ENCODE results near the gene NDST1. TPM values are rescaled to one million over a fixed set of nuclear protein-coding genes. Genes with fewer than 3 reads are reported as not detected.

NDST1 gene
- polyA plus RNA-seq, 1 donor from 2014 or later: 3.1 TPM

- Mint-ChIP-seq H3K4me3 (peak overlapping the region in 1 of 4 donors; percentile 67), H3K27me3 (no peaks in the 10 kb centered on the region), H3K36me3 (peaks cover 8% of the 10 kb centered on the region), H3K4me1 (no peaks in the 10 kb centered on the region), H3K9me3 (no peaks in the 10 kb centered on the region), H3K27ac (no peak overlapping the region)
These were observed 42.4 kb downstream of the NDST1 start for GRCh38 chr5:150550286-150550685.

GRCh38 chr5:150551066-150551465 lies 43.1 kb downstream of the NDST1 start:
- no peaks in the 10 kb centered on the region for H3K27me3 Mint-ChIP-seq
- no peaks in the 10 kb centered on the region for H3K4me1 Mint-ChIP-seq
- H3K36me3 Mint-ChIP-seq: peaks cover 6% of the 10 kb centered on the region
- no peak overlapping the region for H3K27ac Mint-ChIP-seq
- no peak overlapping the region for H3K4me3 Mint-ChIP-seq
- no peaks in the 10 kb centered on the region for H3K9me3 Mint-ChIP-seq

DNA sequence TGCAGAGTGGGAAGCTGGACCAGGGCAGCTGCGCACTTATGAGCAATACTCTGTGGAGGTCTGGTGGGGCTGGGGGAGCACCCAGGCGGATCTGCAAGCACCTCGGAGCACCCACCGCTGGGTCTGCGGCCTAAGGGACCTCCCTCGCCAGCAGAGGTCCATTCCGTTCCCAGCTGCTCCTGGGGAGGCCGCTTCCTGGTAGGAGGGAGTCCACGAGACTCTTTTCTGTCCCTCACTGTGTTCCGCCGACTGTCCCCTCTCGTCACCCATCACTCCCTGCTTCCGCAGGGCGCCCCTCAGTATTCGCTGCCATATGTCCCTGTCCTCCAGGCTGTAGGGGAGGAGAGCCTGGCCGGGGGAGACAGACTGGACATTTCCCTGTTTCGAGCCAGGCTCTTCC lies 45.5 kb downstream of the NDST1 start:
- Mint-ChIP-seq H3K4me3 (no peak overlapping the region), H3K27ac (no peak overlapping the region), H3K9me3 (no peaks in the 10 kb centered on the region), H3K4me1 (peaks cover 0 to 2% (median 1%) of the 10 kb centered on the region in 3 donors), H3K36me3 (peaks cover 6% of the 10 kb centered on the region), H3K27me3 (no peaks in the 10 kb centered on the region)

- Mint-ChIP-seq H3K27ac (no peak overlapping the region), H3K9me3 (no peaks in the 10 kb centered on the region), H3K27me3 (no peaks in the 10 kb centered on the region), H3K36me3 (peaks cover 6% of the 10 kb centered on the region), H3K4me1 (peaks cover 0 to 2% (median 1%) of the 10 kb centered on the region in 3 donors), H3K4me3 (no peak overlapping the region)
These were observed 46.0 kb downstream of the NDST1 start for GRCh38 chr5:150553911-150554310.

DNA sequence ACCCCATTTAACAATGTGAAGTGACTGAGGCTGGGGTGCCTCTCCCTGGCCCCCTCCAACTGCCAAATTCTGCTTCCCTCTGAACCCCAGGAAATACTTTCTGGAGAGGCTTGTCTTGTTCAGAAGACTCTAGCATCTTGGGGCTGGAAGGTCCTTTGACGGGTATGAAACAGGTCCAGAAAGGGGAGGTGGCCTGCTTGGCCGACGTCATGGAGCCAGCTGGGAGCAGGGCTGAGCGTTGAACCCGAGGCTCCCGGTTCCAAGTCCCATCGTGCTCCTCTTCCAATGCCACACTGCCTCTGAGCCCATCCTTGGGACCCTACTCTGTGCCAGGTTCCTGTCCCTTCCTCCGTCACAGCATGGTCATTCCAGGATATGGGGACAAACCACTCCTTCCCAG lies 46.9 kb downstream of the NDST1 start:
- H3K4me3 Mint-ChIP-seq: no peak overlapping the region
- peaks cover 3% of the 10 kb centered on the region for H3K36me3 Mint-ChIP-seq
- H3K27me3 Mint-ChIP-seq: no peaks in the 10 kb centered on the region
- H3K9me3 Mint-ChIP-seq: no peaks in the 10 kb centered on the region
- no peak overlapping the region for H3K27ac Mint-ChIP-seq
- peaks cover 0 to 2% (median 1%) of the 10 kb centered on the region in 3 donors for H3K4me1 Mint-ChIP-seq

DNA sequence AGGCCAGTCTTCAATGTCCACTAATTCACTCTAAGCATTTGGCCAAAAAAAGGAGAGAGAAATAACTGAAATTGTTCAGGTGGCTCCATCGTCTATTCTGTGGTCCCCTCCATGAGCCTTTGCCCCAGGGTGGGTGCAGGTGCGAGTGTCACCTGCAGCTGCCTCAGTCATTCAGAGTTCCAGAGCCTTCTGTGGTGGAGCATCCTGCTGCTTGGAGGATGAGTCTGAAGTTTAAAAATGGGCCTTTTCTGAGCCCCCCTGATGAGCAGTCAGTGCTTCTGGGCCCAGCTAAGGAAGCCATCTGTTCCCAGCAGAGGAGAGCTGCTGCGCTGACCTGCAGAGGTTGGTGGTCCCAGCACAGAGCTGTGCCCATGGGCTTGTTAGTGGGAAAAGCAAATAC lies 48.2 kb downstream of the NDST1 start:
- peaks cover 0 to 4% (median 1%) of the 10 kb centered on the region in 3 donors for H3K4me1 Mint-ChIP-seq
- peaks cover 3% of the 10 kb centered on the region for H3K36me3 Mint-ChIP-seq
- no peaks in the 10 kb centered on the region for H3K27me3 Mint-ChIP-seq
- H3K4me3 Mint-ChIP-seq: no peak overlapping the region
- no peaks in the 10 kb centered on the region for H3K9me3 Mint-ChIP-seq
- no peak overlapping the region for H3K27ac Mint-ChIP-seq

GRCh38 chr5:150556859-150557508 lies 49.1 kb downstream of the NDST1 start:
- no peak overlapping the region for H3K4me3 Mint-ChIP-seq
- H3K36me3 Mint-ChIP-seq: peaks cover 1% of the 10 kb centered on the region
- no peak overlapping the region for H3K27ac Mint-ChIP-seq
- H3K4me1 Mint-ChIP-seq: peaks cover 0 to 4% (median 1%) of the 10 kb centered on the region in 3 donors
- H3K9me3 Mint-ChIP-seq: no peaks in the 10 kb centered on the region
- H3K27me3 Mint-ChIP-seq: no peaks in the 10 kb centered on the region

- Mint-ChIP-seq H3K36me3 (no peaks in the 10 kb centered on the region), H3K27me3 (no peaks in the 10 kb centered on the region), H3K9me3 (no peaks in the 10 kb centered on the region), H3K4me3 (no peak overlapping the region), H3K4me1 (peaks cover 0 to 4% (median 1%) of the 10 kb centered on the region in 3 donors), H3K27ac (no peak overlapping the region)
These were observed 49.6 kb downstream of the NDST1 start for GRCh38 chr5:150557509-150557872.

DNA sequence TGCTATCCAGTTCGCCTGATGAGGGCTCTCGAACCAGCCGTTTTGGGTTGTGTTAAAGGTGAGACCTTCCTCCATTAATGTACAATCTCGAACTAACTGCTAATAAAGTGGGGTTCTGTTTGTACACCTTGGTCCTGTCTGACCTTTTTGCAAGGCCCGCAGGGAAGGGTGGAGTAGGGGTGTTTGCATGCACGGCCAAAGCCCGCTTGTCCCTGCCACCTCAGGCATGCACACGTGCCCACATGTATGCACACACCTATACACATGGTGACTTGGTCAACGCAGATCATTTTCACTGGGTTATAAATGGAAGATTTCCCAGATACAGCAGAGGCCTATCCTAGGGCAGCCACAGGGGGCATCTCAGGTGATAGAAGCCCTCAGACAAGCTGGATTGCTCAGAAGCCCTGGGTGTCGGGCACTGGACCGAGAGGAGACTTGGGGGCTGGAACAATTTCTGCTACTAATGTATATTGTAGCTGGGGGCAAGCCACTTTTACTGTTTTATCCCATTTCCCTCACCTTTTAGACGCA lies 50.2 kb downstream of the NDST1 start:
- Mint-ChIP-seq H3K4me1 (peaks cover 0 to 4% (median 1%) of the 10 kb centered on the region in 3 donors), H3K27me3 (no peaks in the 10 kb centered on the region), H3K9me3 (no peaks in the 10 kb centered on the region), H3K4me3 (no peak overlapping the region), H3K27ac (no peak overlapping the region), H3K36me3 (no peaks in the 10 kb centered on the region)

GRCh38 chr5:150559088-150559487 lies 51.2 kb downstream of the NDST1 start:
- Mint-ChIP-seq H3K4me1 (peaks cover 0 to 4% (median 1%) of the 10 kb centered on the region in 3 donors), H3K4me3 (no peak overlapping the region), H3K27me3 (no peaks in the 10 kb centered on the region), H3K9me3 (no peaks in the 10 kb centered on the region), H3K36me3 (no peaks in the 10 kb centered on the region), H3K27ac (no peak overlapping the region)

DNA sequence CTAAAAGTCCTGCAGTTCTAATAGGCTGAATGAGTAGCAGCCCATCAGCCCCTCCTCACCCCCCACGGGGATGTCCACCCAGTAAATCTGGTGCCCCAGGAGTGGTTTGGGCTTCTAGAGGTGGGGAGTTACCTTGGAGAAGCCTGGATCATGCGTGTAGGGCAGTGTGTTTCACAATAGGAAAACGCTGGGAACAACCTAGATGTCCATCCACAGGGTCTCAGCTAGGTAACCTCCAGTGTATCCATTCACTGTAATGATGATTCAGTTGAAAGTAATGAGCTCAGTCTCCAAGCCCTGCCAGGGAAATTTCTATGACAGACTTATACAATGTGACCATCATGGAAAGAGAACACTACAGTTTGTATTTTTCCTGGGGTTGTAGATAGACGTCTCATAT lies 51.8 kb downstream of the NDST1 start:
- H3K36me3 Mint-ChIP-seq: no peaks in the 10 kb centered on the region
- no peaks in the 10 kb centered on the region for H3K9me3 Mint-ChIP-seq
- peak overlapping the region in 1 of 3 donors; percentile 31 for H3K27ac Mint-ChIP-seq
- H3K4me3 Mint-ChIP-seq: no peak overlapping the region
- no peaks in the 10 kb centered on the region for H3K27me3 Mint-ChIP-seq
- peaks cover 0 to 4% (median 1%) of the 10 kb centered on the region in 3 donors for H3K4me1 Mint-ChIP-seq

DNA sequence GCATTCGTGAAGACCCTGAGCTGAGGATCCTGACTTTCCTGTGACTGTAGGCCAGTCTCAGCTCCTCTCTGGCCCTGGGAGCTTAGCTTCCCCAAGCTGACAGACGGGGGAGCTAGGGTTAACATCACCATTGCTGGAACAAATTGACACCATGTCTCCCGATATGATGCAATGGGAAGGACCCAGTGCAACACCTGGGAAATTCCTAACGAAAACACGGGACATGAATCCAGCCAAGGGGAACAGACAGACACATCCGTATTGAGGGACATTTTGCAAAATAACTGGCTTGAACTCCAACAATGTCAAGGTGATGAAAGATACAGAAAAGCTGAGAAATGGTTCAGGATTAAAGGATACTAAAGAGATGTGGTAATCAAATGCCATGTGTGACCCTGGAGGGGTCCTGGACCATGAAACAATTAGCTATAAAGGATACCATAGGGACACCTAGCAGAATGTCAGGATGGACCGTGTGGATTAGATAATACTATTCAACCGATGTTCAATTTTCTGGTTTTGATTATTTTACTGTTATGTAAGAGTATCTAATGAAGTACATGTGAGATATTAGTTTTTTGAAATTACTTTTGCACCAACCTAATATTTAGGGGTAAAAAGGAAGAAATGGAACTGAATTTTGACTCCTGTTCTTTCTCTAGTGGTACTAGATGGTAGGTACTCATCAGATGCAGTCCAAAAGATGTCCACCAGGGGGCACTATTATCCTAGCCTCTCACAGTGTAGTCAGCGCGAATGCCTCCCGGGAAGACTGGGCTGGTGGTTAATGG lies 52.7 kb downstream of the NDST1 start:
- H3K36me3 Mint-ChIP-seq: no peaks in the 10 kb centered on the region
- no peak overlapping the region for H3K4me3 Mint-ChIP-seq

DNA sequence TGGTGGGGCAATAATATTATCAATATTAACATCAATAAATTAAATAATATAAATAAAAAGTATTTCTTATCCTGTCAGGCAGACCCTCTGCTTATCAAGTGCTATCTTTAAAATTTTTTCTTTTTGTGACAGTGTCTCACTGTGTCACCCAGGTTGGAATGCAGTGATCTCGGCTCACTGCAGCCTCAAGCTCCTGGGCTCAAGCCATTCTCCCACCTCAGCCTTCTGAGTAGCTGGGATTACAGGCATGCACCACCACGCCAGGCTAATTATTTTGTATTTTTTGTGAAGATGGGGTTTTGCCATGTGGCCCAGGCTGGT lies 53.2 kb downstream of the NDST1 start:
- H3K9me3 Mint-ChIP-seq: no peaks in the 10 kb centered on the region
- no peaks in the 10 kb centered on the region for H3K27me3 Mint-ChIP-seq
- H3K36me3 Mint-ChIP-seq: no peaks in the 10 kb centered on the region
- no peak overlapping the region for H3K4me3 Mint-ChIP-seq
- no peak overlapping the region for H3K27ac Mint-ChIP-seq
- H3K4me1 Mint-ChIP-seq: peaks cover 0 to 4% (median 1%) of the 10 kb centered on the region in 3 donors

More for the DNA sequence above, 52.7 kb downstream of the NDST1 start:
- Mint-ChIP-seq H3K4me1 (peaks cover 0 to 4% (median 1%) of the 10 kb centered on the region in 3 donors), H3K27ac (no peak overlapping the region), H3K9me3 (no peaks in the 10 kb centered on the region), H3K27me3 (no peaks in the 10 kb centered on the region)

- H3K27me3 Mint-ChIP-seq: no peaks in the 10 kb centered on the region
- H3K4me1 Mint-ChIP-seq: peaks cover 0 to 4% (median 0%) of the 10 kb centered on the region in 3 donors
- no peaks in the 10 kb centered on the region for H3K36me3 Mint-ChIP-seq
- no peaks in the 10 kb centered on the region for H3K9me3 Mint-ChIP-seq
- no peak overlapping the region for H3K27ac Mint-ChIP-seq
- no peak overlapping the region for H3K4me3 Mint-ChIP-seq
These were observed 53.8 kb downstream of the NDST1 start for GRCh38 chr5:150561571-150562275.

GRCh38 chr5:150562832-150563231 lies 54.9 kb downstream of the NDST1 start:
- Mint-ChIP-seq H3K27ac (no peak overlapping the region), H3K4me3 (no peak overlapping the region), H3K36me3 (no peaks in the 10 kb centered on the region), H3K27me3 (no peaks in the 10 kb centered on the region), H3K4me1 (peaks cover 0 to 1% (median 0%) of the 10 kb centered on the region in 3 donors), H3K9me3 (no peaks in the 10 kb centered on the region)

Data from IgD-negative memory B cell (primary cell).